GM23248 (cell line): ENCODE data around the gene ST8SIA6.

ENCODE experiments used
- EZH2 ChIP-seq: fragments of 200-600 bp; sonication (generic); IDR thresholded peaks from 2 replicates; pipeline ENCODE4 v1.6.1; 2018; ENCODE audit warnings: antibody characterized with exemption, mild to moderate bottlenecking; ENCODE audit not compliant: insufficient read depth, poor library complexity, severe bottlenecking
- EZH2phosphoT487 ChIP-seq: fragments of 200-600 bp; sonication (generic); IDR thresholded peaks from 2 replicates; pipeline ENCODE4 v1.6.1; 2018; ENCODE audit warnings: antibody characterized with exemption, moderate library complexity, mild to moderate bottlenecking, low read depth; ENCODE audit not compliant: insufficient read depth

GRCh38 chr10:17413876-17414275 lies 40.5 kb downstream of the ST8SIA6 start:
- TF ChIP-seq EZH2 (no peak), EZH2phosphoT487 (no peak)
